ENCODE results near the gene PPP1R3G. TPM values are rescaled to one million over a fixed set of nuclear protein-coding genes. Genes with fewer than 3 reads are reported as not detected.

PPP1R3G gene
- total RNA-seq, 1 experiment from 2014 or later, result not detected

DNA sequence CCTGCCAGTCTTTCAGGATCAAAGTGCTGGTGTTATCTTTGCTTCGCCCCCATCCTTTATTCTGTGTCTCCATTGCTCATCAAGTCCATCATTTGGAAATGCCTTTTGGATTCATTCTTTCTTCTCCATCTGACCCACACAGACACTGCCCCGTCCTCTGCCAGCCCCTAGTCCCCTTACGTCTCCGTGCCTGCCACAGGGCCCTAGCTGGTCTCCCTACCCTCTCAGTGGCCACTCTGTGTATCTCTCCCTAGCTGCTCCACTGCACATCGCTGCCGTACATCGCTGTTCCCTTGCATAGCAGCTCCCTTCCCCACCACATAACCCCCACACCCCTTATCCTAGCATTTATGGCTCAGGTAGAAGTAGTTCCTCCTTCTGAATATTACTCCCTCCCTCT is 15.7 kb downstream of the PPP1R3G start:
- Histone ChIP-seq H3K27me3 (ENCODE audit: low read length) (no peaks in the 10 kb centered on the region), H3K4me3 (ENCODE audit: low read length) (no peak overlapping the region), H4K20me1 (ENCODE audit: insufficient read depth, low read depth, low read length) (no peaks in the 10 kb centered on the region), H3K4me1 (ENCODE audit: low read length) (peaks cover 8% of the 10 kb centered on the region), H2AFZ (ENCODE audit: low read length) (no peak overlapping the region), H3K4me2 (ENCODE audit: low read depth, low read length, poor library complexity, severe bottlenecking) (no peak overlapping the region), H3K9me2 (replicated peaks; ENCODE audit: insufficient read depth, low read length) (no peaks in the 10 kb centered on the region), H3K79me2 (ENCODE audit: low read length) (no peaks in the 10 kb centered on the region), H3K9me3 (ENCODE audit: low read length) (no peaks in the 10 kb centered on the region), H3K36me3 (ENCODE audit: insufficient read depth, low read length) (no peaks in the 10 kb centered on the region), H3K27ac (ENCODE audit: low read length) (no peak overlapping the region), H3K9ac (ENCODE audit: low read length) (no peak overlapping the region)
- DNase-seq, result no peak

DNA sequence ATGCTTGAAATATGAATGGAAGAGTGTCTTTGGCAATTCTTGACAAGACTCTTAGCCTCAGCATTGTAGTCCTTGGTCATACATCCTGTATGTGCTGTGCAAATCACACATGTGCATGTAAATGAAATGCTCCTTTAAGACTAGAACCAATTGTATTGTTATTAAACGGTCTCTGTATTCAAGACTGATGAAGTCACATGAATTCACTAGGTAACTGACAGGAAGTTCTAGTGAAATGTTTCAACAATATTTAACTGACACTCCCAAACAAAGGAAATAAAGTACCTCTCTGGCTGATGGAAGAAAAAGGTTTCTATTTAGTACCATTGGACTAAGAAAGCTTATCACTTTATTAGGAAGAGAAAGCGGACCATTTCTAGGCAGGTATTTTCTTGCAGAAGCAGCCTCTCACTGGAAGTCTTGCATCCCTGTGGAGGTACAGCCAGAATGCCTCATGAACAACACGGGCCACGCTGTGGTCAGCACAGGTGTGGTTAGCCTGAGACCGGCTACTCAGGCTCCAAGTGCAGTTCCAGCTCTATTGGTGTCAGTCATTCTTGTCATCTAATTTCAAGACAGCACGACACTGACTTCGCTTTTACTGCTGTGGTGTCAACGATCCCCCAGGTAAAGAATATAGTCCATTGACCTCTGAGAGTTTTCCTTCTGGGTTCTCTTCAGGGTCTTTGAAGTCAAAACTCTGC is 17.3 kb downstream of the PPP1R3G start:
- Histone ChIP-seq H2AFZ (ENCODE audit: low read length) (no peak overlapping the region), H3K4me1 (ENCODE audit: low read length) (no peaks in the 10 kb centered on the region), H3K36me3 (ENCODE audit: insufficient read depth, low read length) (no peaks in the 10 kb centered on the region), H3K4me3 (ENCODE audit: low read length) (no peak overlapping the region), H3K9me3 (ENCODE audit: low read length) (no peaks in the 10 kb centered on the region), H3K79me2 (ENCODE audit: low read length) (no peaks in the 10 kb centered on the region), H3K9ac (ENCODE audit: low read length) (no peak overlapping the region), H3K27me3 (ENCODE audit: low read length) (no peaks in the 10 kb centered on the region), H3K27ac (ENCODE audit: low read length) (no peak overlapping the region), H4K20me1 (ENCODE audit: insufficient read depth, low read depth, low read length) (no peaks in the 10 kb centered on the region), H3K4me2 (ENCODE audit: low read depth, low read length, poor library complexity, severe bottlenecking) (no peak overlapping the region), H3K9me2 (replicated peaks; ENCODE audit: insufficient read depth, low read length) (no peaks in the 10 kb centered on the region)
- no peak for DNase-seq

DNA sequence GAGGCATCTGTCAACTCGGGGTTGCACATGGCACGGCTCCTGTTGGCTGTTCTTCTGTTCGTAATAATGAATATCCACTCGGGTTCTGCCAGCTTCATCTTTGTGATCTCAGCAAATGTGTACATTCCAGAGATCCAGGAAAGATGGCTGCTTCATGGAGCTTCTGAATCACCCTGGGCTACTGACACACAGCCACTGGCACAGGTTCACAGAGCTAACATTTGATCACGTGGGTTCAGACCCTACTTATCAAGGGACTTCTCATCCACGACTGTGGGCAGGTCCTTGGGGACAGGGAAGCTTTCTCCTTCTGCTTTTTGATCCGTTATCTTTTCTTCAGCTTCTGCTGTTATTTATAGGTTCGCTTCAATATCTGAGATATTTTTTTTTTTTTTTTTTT is 18.1 kb downstream of the PPP1R3G start:
- Histone ChIP-seq H3K4me3 (ENCODE audit: low read length) (no peak overlapping the region), H3K9ac (ENCODE audit: low read length) (no peak overlapping the region), H3K27ac (ENCODE audit: low read length) (no peak overlapping the region), H3K9me2 (replicated peaks; ENCODE audit: insufficient read depth, low read length) (no peaks in the 10 kb centered on the region), H3K27me3 (ENCODE audit: low read length) (no peaks in the 10 kb centered on the region), H3K4me1 (ENCODE audit: low read length) (no peaks in the 10 kb centered on the region), H3K9me3 (ENCODE audit: low read length) (no peaks in the 10 kb centered on the region), H4K20me1 (ENCODE audit: insufficient read depth, low read depth, low read length) (no peaks in the 10 kb centered on the region), H2AFZ (ENCODE audit: low read length) (no peak overlapping the region), H3K36me3 (ENCODE audit: insufficient read depth, low read length) (no peaks in the 10 kb centered on the region), H3K79me2 (ENCODE audit: low read length) (no peaks in the 10 kb centered on the region), H3K4me2 (ENCODE audit: low read depth, low read length, poor library complexity, severe bottlenecking) (no peak overlapping the region)
- no peak for DNase-seq

DNA sequence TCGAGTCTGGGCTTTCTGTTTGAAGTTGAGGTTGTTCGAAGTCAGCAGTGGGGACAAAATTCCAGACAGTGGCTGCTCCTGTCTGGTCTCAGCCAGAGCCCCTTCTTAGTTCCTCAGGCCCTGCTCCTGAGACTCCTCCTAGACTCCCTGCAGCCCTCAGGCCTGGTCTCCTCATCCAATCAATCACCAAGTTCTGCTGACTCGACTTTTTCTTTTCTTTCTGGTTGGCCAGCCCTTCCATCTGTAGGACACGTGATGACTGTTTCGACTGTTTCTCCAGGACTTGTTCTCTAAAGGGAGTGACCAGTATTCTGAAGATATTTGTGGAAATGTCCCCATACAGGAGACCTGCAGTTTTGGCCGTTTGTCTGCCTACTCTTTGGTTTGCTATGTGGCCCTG is 19.5 kb downstream of the PPP1R3G start:
- Histone ChIP-seq H3K4me3 (ENCODE audit: low read length) (no peak overlapping the region), H3K4me1 (ENCODE audit: low read length) (no peaks in the 10 kb centered on the region), H4K20me1 (ENCODE audit: insufficient read depth, low read depth, low read length) (no peaks in the 10 kb centered on the region), H3K9me3 (ENCODE audit: low read length) (no peaks in the 10 kb centered on the region), H3K4me2 (ENCODE audit: low read depth, low read length, poor library complexity, severe bottlenecking) (no peak overlapping the region), H3K36me3 (ENCODE audit: insufficient read depth, low read length) (no peaks in the 10 kb centered on the region), H3K79me2 (ENCODE audit: low read length) (no peaks in the 10 kb centered on the region), H3K27me3 (ENCODE audit: low read length) (no peaks in the 10 kb centered on the region), H3K9ac (ENCODE audit: low read length) (no peak overlapping the region), H3K27ac (ENCODE audit: low read length) (no peak overlapping the region), H2AFZ (ENCODE audit: low read length) (no peak overlapping the region), H3K9me2 (replicated peaks; ENCODE audit: insufficient read depth, low read length) (no peaks in the 10 kb centered on the region)
- DNase-seq, result no peak

DNA sequence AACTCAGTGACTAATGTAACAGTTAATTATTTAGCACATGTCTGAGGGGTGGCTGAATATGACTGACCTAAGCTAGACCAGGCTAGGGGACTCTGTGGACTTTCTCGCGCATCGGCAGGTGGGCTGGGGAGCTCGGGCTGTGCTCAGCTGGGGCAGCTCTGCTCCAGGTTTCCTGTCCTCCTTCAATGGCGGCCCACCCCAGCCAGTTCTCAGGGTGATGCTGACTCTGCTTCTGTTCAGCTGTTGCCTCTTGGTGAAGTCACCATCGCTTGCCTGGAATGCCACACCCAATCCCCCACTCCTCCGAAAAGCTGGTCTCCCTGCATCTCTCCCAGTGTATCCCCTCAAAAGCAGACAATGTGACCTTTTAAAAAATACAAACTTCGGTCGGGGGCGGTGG is 20.0 kb downstream of the PPP1R3G start:
- Histone ChIP-seq H3K79me2 (ENCODE audit: low read length) (no peaks in the 10 kb centered on the region), H3K4me1 (ENCODE audit: low read length) (no peaks in the 10 kb centered on the region), H3K9ac (ENCODE audit: low read length) (no peak overlapping the region), H3K36me3 (ENCODE audit: insufficient read depth, low read length) (no peaks in the 10 kb centered on the region), H3K27me3 (ENCODE audit: low read length) (no peaks in the 10 kb centered on the region), H3K4me2 (ENCODE audit: low read depth, low read length, poor library complexity, severe bottlenecking) (no peak overlapping the region), H3K27ac (ENCODE audit: low read length) (no peak overlapping the region), H3K9me3 (ENCODE audit: low read length) (no peaks in the 10 kb centered on the region), H3K9me2 (replicated peaks; ENCODE audit: insufficient read depth, low read length) (no peaks in the 10 kb centered on the region), H3K4me3 (ENCODE audit: low read length) (no peak overlapping the region), H4K20me1 (ENCODE audit: insufficient read depth, low read depth, low read length) (no peaks in the 10 kb centered on the region), H2AFZ (ENCODE audit: low read length) (no peak overlapping the region)
- DNase-seq, result no peak

DNA sequence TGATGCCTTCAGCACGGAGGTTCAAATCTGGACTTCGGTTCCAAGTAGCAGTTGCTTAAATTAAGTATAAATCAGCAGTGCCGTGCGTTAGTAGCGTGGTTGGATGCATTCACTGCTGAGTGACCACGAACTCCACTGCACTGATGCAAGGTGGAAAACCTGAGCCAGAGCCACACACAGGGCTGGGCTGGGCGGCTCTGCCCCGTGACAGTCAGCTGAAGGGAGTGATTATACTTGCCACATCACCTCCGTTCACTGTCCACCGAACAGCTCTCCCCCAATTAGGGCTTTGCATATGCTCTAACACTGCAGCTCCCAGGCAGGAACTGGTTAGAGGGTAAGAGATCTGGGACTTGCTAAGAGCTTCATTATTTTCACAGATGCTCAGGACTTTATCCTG is 22.2 kb downstream of the PPP1R3G start:
- no peak overlapping the region for H3K4me2 ChIP-seq (ENCODE audit: low read depth, low read length, poor library complexity, severe bottlenecking)
- no peaks in the 10 kb centered on the region for H3K9me3 ChIP-seq (ENCODE audit: low read length)
- H3K27ac ChIP-seq (ENCODE audit: low read length), result no peak overlapping the region
- no peak overlapping the region for H3K4me3 ChIP-seq (ENCODE audit: low read length)
- H3K79me2 ChIP-seq (ENCODE audit: low read length), result no peaks in the 10 kb centered on the region
- DNase-seq, result no peak
- H3K36me3 ChIP-seq (ENCODE audit: insufficient read depth, low read length), result no peaks in the 10 kb centered on the region
- no peaks in the 10 kb centered on the region for H3K9me2 ChIP-seq (replicated peaks; ENCODE audit: insufficient read depth, low read length)
- H3K9ac ChIP-seq (ENCODE audit: low read length), result no peak overlapping the region
- H2AFZ ChIP-seq (ENCODE audit: low read length), result no peak overlapping the region
- no peaks in the 10 kb centered on the region for H4K20me1 ChIP-seq (ENCODE audit: insufficient read depth, low read depth, low read length)
- H3K27me3 ChIP-seq (ENCODE audit: low read length), result no peaks in the 10 kb centered on the region
- no peaks in the 10 kb centered on the region for H3K4me1 ChIP-seq (ENCODE audit: low read length)

DNA sequence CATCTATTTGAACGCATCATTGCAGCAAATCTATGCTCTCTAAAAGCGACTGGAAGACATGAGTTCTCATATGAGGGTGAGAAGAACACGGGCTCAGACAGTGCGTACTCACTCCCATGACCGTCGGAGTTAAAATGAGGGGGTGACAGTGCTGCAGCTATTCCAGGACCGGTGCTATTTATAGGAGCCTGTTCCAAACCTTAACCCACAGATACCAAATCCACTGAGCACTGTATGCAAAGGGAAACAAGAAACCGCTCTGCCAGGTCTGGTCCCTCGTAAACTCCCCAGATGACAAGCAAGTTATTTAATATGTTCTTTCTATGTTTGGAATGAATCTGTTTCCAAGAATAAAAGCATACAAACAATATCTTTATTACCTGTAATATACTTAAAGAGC is 22.9 kb downstream of the PPP1R3G start:
- Histone ChIP-seq H3K9ac (ENCODE audit: low read length) (no peak overlapping the region), H3K27me3 (ENCODE audit: low read length) (no peaks in the 10 kb centered on the region), H3K36me3 (ENCODE audit: insufficient read depth, low read length) (no peaks in the 10 kb centered on the region), H3K27ac (ENCODE audit: low read length) (no peak overlapping the region), H3K79me2 (ENCODE audit: low read length) (no peaks in the 10 kb centered on the region), H3K9me3 (ENCODE audit: low read length) (no peaks in the 10 kb centered on the region), H3K9me2 (replicated peaks; ENCODE audit: insufficient read depth, low read length) (no peaks in the 10 kb centered on the region), H2AFZ (ENCODE audit: low read length) (no peak overlapping the region), H4K20me1 (ENCODE audit: insufficient read depth, low read depth, low read length) (no peaks in the 10 kb centered on the region), H3K4me1 (ENCODE audit: low read length) (no peaks in the 10 kb centered on the region), H3K4me3 (ENCODE audit: low read length) (no peak overlapping the region), H3K4me2 (ENCODE audit: low read depth, low read length, poor library complexity, severe bottlenecking) (no peak overlapping the region)
- no peak for DNase-seq

DNA sequence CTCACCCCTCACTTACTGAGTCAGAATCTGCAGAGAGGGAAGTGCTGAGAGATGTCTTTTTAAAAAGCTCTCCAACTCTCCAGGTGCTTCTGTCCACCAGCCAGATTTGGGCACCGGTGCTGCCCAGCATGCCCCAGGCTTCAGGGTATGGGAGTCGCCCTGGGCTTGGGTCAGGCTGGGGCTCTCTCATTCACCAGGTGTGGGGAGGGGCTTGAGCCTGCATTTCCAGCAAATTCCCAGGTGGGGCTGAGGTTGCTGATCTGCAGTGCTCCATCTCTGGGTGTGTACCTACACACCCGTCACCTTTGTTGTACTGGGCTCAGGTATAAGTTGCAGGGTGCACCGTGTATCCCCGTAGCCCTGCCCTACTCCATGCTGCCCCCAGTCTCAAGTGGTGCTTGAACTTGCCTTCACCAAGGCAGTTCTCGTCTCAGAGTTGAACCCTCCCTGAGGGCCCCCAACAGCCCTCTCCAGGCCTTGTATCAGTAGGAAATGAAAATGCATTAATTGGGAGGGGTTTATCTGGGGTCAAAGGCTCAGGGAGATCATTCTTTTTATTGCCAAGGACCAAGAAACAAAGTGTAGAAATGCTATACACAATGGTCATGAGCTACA is 23.5 kb downstream of the PPP1R3G start:
- H3K4me3 ChIP-seq (ENCODE audit: low read length), result no peak overlapping the region
- H3K27me3 ChIP-seq (ENCODE audit: low read length), result no peaks in the 10 kb centered on the region
- no peaks in the 10 kb centered on the region for H3K9me2 ChIP-seq (replicated peaks; ENCODE audit: insufficient read depth, low read length)
- no peaks in the 10 kb centered on the region for H3K36me3 ChIP-seq (ENCODE audit: insufficient read depth, low read length)
- DNase-seq, result no peak
- no peaks in the 10 kb centered on the region for H4K20me1 ChIP-seq (ENCODE audit: insufficient read depth, low read depth, low read length)
- no peaks in the 10 kb centered on the region for H3K9me3 ChIP-seq (ENCODE audit: low read length)
- H2AFZ ChIP-seq (ENCODE audit: low read length), result no peak overlapping the region
- no peak overlapping the region for H3K27ac ChIP-seq (ENCODE audit: low read length)
- no peak overlapping the region for H3K4me2 ChIP-seq (ENCODE audit: low read depth, low read length, poor library complexity, severe bottlenecking)
- H3K4me1 ChIP-seq (ENCODE audit: low read length), result no peaks in the 10 kb centered on the region
- no peaks in the 10 kb centered on the region for H3K79me2 ChIP-seq (ENCODE audit: low read length)
- no peak overlapping the region for H3K9ac ChIP-seq (ENCODE audit: low read length)
